HUDEP-2 (cell line): ENCODE results near the gene ASB2.

ENCODE experiments used
- DNase-seq, 76 experiments: peaks; one replicate each; lab custom pipeline; 2025; ENCODE audit not compliant: unreplicated experiment in 76 of 76; lab: John Stamatoyannopoulos, UW

The ASB2 gene

DNA sequence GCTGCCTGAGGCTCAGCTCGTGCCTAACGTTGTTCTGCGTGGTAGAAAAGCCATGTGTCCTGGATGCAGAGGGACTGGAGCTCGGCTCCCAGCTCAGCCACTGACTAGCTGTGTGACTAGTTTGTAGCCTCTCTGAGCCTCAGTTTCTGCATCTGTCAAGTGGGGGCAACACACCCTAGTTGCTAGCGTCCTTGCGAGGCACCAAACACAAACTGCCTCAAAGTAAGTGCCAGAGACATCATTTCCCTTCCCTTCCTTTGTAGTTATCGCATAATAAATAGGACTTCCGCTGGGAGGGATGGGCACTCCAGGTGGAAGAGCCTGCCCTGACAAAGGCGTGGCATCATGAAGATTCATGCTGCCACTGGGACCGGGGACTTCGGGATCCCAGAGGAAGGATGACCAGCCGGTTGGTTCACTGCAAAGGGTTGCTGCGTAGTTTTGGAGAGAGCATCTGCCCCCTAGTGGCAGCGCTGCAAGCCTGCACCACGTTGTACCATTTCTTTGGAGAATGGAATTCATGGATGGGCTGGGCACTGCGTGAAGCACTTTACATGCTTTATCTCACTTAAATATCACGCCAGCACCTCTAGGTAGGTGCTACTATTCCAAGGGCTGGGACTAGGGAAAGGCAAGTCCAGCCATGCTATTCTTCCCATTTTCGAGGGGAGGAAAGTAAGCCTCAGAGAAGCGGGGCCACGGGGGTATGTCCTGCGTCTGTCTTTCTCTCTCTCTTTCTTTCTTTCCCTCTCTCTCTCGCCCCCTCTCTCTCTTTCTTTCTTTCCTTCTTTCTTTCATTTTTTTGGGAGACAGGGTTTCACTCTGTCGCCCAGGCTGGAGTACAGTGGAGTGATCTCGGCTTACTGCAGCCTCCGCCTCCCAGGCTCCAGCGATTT is 25.4 kb upstream of the ASB2 start:
- DNase-seq: peak in 33 of 76 experiments; percentile 2 to 49 (median 15)

DNA sequence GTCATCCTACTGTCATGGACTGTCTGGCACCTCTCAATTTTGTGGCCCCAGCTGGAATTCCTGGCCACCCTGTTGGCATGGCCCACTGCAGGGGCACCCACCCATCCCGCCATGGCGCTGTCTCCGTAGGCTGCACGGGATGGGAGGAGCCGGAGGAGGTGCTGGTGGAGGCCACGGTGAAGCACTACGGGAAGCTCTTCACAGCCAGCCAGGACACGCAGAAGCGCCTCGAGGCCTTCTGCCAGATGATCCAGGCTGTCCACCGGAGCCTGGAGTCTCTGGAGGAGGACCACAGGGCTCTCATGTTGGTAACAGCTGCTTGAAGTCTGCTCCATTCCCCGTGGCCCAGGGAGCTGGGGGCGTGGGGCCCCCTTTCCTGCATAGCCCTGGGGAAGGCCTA is 24.6 kb upstream of the ASB2 start:
- no peak for DNase-seq

DNA sequence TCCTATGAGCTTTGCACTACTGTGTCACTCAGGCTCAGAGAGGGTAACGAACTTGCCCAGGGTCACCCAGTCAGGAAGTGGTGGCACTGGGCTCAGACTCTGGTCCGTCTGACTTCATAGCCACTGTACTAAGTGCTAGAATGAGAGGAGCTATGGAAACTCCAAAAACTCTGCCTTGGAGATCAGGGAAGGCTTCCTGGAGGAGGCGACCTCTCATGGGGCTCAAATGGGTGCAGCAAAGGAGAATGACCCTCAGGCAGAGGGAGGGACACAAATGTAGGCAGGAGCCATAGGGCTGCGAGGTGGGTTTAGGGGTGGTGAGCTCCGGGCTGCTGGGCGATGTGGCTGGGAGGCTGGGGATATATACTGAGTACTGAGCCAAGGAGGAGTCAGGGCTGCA is 23.9 kb upstream of the ASB2 start:
- DNase-seq: no peak

DNA sequence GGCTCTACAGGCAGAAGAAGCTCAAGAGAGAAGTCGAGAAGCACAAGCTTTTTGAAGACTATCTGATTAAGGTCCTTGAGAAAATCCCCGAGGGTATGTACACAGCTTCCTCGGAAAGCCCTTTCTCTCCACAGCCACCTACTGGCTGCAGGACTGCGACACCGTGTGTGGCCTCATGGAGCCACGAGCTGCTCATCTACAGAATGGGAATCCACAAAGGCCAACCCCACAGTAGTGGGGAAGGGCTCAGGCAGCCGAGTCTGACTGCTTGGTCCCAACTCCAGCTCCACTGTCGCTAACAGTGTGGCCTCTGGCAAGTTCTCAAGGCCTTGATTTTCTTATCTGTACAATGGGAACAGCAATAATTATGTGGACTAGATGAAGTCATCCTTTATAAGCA is 23.2 kb upstream of the ASB2 start:
- no peak for DNase-seq

DNA sequence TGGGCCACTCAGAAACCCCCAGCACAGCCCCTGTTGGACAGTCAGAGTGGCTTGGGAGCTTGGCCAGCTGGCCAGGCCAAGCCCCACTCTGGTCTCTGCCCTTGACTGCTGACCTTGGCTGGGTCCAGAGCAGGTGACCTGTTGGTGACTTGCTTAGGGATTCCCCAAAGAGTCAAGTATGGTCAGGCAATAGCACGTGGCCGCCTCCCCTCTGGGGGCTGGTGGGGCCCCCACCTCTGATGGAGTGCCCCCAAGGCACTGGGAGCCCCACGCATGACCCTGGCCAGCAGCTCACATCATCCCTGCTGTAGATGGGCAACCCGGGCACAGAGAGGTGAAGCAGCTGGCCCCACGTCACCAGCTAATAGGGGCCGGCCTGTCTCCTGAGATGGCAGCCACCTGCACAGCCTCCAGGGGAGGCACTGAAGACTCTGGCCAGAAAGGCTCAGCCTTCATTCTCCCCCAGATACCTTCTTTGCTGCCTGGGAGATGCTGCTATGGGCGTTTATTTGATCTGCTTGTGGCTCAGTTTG is 22.6 kb upstream of the ASB2 start:
- DNase-seq: no peak

DNA sequence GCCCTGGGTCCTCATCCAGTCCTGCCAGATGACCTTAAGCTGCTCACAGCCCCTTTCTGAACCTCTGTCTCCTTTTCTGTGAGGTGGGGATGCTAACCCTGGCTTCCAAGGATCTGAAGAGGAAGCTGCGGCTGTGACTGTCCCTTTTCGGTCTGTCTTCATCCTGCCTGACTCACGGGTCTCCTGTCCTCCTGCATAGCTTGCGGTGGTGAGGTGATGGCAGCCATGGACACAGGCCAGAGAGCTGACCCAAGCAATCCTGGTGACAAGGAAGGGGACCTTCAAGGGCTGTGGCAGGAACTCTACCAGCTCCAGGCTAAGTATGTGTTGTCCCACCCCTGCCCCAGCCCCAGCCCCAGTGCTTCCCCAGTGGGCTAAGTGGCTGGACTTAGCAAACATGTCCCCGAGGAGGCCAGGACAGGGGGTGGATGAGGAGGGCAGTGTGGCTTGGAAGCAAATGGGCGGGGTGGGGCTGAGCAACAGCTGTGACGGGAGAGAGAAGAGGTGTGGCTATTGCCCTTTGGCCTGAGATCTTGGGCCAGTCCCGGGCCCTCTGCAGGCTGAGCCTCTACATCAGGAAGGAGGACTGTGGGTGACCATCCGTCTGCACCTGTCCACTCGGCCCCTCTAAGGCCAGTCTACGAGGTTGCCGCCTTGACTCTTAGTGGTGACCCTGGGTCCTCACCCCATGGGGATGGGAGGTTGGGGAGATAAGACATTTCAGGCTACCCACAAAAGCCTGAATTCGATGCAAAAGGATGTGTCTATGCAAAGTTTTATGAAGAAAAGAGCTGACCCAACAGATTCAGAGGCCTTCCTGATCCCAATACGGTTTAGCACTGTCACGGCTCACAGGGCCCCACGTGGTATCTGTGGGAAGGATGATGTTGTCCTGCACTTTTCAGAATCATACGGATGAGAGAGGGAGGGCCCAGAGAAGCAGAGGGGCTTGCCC is 21.8 kb upstream of the ASB2 start:
- DNase-seq: no peak

DNA sequence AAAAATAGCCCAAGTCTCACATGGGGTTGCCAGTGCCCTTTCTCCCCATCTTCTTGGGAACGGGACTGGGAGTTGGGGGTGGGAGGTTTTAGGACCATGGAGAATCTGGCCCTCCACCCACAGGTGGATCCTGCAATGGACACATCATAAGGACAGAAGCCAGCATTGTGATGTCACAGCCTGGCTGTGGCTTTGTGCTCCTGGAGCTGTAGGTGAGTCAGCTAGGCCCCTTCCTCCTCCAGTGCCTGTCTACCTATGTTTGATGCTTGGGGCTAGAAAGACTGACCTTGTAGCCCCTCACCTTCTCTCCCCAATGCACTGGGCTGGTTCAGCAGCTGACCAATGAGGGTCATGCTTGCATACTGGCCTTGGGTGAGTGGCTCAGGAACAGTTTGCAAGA is 20.7 kb upstream of the ASB2 start, which contains the start of gene CCDC197:
Gene CCDC197, plus strand, starts transcription at position 220 of the 400 bp plus-strand sequence. CDS start 831 bp downstream, outside the sequence.
- DNase-seq: no peak

DNA sequence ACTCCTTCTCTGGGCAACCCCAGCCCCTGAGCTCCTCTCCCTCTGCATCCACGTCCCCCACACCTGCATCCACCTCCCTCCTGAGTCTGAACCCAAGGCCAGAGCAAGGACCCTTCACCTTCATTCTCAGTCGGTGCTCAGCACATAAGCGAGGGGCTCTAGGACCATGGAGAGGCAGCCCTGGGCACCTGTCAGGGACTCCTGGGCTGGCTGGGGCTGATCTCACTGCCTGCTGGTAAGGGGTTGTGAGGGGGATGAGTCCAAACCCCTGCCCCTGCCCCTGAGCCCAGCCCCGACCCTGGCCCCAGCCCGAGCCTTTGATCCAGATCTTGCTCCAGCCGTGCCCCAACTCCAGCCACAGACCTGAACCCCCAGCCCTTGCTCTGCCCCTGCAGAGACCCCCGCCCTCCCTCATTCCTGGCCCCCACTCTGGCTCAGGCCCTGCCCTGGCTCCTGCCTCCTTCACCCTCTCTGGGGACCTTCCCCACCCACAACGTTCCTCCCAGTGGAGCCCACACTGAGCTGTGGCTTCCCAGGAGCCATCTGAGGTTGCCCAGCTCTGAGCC is 19.8 kb upstream of the ASB2 start:
- DNase-seq: no peak

DNA sequence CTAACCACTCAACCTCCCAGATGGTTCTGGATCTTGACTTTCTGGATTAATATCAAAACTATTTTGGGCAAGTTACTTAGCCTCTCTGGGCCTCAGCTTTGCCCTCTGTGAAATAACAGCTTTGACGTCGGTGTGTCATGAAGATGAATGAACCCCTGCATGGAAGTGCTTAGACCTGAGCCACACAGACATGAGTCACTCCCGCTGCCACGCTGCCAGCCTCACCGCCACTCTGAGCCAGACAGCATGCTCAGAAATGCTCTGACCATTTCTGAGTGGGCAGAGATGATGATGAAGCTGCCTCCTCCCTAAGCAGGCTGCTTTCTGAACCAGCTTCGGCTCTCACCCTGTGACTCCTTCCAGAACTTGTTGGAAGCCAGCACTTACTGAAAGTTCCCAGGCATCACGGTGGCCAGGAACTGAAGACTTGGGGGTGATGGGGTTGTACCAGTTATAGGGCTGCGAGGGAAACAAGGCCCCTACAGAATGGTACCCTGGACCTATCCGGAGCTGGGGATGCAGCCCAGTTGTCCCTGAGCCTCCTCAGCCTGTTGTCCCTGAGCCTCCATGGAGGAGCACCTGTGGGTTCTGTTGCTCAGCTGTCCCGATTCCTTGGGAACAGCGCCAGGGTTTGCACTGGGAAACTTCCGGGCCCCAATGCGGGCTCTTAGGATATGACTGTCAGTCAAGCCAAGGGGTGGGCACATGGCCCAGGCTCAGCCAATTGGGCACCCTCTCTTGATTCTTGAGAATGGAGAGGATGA is 18.7 kb upstream of the ASB2 start:
- no peak for DNase-seq

DNA sequence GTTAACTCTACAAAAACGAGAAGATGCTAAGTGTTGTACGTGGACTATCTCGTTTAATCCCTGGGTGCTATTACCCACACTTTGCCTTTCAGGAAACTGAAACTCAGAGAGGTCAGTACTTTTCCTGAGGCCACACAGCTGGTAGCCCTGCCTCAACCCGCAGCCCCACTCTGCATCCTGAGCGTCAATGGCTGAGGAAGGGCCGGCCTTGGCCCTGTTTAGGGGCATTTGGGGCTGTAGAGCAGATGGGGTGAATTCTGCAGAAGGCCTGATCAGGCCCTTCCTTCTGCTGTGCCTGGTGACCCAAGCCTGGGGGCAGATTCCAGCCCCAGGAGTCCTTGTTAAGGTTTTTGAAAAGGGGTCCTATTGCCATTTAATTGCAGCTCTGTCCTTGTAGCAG is 17.0 kb upstream of the ASB2 start:
- no peak for DNase-seq

DNA sequence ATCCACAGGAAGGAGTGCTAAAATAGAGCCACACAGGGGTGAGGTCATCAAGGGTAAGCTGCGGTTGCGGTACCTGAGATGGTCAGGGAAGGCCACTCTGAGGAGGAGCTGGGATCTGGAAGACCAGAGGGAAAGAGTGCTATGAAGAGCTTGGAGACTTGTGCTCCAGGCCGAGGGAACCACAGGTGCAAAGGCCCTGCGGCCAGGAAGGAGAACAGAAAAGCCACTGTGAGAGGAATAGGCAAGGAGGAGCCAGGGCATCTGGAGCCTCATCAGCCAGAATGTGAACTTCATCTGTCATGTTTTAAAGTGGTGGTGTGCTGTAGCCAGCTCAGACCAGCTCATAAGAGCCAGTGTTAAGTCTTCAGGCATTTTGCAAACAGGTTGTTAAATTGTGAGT is 15.3 kb upstream of the ASB2 start:
- no peak for DNase-seq

DNA sequence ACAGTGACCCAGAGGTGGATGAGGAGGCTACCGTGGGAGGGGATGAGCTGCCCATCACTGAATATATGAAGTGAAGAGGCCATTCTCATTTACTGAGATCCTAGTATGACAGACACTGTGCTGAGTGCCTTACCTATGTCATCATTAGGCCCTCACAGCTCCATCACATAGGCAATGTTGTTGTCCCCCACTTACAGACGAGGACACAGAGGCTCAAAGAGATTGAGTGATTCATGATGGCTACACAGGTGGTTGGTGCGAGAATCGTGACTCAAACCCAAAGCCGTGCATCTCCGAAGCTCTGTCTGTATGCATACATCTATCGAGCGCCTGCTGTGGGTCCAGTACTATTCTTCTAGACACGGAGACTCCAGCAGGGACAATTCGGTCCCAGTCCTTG is 14.8 kb upstream of the ASB2 start:
- DNase-seq: no peak

DNA sequence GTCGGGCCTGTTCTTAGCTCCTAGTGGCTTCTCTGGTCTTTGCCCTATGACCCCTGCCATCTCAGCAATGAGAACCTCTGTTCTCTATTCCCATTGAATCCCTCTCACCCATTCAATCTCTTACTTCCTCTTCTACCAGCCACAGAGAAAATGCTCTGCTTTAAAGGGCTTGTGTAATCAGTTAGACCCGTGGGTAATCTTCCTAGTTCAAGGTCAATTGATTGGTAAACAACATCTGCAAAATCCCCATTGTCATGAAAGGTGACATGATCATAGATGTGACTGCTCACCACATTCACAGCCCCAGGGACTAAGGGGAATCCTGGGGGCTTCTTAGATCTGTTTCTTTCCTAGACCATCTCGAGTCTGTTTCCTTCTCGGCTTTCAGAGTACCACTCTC is 13.6 kb upstream of the ASB2 start:
- DNase-seq: no peak

DNA sequence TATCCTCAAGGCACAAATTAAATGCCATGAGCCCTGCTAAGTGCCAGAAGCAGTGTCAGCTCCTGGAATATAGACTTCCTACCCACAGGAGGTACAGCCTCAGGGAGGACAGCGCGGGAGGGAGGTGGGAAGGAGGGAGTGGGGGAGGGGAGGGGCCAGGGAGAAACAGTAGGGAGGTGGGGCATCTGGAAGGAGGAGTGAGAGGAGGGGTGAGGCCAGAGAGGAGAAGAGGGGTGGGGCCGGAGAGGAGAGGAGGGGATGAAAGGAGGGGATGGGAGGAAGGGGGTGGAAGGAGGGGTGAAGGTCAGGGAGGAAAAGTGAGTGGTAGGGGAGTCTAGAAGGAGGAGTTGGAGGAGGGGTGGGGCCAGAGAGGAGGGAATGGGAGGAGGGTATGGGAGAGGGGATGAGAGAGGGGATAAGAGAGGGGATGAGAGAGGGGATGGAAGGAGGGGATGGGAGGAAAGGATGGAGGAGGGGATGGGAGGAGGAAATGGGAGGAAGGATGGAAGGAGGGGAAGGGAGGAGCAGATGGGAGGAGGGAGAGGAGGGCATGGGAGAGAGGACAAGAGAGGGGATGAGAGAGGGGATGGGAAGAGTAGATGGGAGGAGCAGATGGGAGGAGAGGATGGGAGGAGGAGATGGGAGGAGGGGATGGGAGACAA is 11.6 kb upstream of the ASB2 start:
- no peak for DNase-seq

DNA sequence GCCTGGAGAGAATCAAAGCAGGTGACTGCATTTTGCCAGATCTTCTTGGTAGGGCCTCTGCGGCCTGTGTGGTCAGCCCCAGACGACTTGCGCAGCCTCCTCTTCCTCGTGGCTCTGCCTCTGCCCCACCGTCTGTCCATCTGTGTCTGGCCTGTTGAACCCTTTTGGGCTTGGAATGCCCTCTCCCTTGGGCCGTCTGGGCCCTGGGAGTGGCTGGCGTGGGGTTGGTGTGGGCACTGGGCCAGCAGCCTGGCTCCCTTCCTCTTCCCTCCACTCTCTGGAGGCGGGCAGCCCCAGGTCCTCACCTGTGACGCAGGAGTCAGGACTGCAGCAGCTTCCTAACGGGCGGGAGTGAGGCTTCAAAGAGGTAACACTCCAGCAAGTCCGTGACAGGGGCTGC is 11.0 kb upstream of the ASB2 start:
- DNase-seq: no peak

DNA sequence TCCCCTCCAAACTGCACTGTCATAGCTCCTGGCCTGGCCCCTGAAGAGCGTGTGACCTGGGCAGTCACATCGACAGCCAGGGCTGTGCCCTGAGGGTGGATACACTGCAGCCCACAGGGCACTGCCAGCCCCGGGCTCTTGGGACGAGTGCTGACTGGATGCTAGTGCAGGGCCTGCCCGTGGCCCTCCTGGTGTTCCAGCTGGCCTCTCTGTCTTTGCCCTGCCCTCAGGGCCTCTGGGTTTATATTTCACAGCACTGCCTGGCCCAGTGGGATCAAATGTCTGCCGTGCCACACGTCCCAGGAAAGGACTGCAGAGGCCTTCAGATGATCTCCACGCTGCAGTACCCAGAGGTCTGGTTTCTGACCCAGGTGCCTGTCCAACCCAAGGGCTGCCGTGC is 10.6 kb upstream of the ASB2 start:
- DNase-seq: no peak

DNA sequence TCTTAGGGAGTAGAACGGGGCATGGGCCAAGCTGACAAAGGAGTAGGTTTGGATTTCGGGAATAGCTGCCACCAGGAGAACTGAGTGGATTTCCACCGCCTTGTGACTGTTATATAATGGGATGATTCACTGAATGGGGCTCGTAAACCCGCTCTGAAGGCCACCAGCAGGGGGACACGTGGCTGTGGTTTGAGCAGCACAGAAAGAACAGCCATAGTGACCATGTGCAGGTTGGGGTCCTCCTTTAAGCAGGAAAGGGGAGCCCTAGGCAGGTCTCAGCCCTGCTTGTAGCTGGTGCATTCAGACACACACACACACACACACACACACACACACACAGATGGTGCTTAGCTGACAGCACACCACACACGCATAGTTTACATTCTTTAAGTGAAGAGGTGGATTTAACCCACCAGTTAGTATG is 8.6 kb upstream of the ASB2 start:
- peak in 3 of 76 experiments; percentile 6 to 21 (median 13) for DNase-seq

DNA sequence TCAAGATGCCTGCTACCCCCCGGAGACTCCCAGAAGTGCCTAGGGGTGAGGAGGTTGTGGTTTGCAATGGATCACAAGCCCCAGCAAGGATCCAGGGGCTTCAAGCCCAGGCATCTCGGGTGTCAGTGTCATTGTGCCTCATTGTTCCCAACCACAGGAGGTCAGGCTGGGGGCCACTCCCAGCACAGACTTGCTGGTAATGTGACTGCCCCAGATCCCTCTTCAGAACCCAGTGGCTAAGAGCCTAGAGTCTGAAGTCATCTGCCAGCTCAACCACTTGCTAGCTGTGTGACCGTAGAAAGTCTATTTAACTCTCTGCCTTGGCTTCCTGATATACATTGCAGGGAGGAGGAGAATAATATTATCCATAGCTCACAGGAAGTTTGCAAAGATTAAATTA is 7.7 kb upstream of the ASB2 start:
- no peak for DNase-seq

DNA sequence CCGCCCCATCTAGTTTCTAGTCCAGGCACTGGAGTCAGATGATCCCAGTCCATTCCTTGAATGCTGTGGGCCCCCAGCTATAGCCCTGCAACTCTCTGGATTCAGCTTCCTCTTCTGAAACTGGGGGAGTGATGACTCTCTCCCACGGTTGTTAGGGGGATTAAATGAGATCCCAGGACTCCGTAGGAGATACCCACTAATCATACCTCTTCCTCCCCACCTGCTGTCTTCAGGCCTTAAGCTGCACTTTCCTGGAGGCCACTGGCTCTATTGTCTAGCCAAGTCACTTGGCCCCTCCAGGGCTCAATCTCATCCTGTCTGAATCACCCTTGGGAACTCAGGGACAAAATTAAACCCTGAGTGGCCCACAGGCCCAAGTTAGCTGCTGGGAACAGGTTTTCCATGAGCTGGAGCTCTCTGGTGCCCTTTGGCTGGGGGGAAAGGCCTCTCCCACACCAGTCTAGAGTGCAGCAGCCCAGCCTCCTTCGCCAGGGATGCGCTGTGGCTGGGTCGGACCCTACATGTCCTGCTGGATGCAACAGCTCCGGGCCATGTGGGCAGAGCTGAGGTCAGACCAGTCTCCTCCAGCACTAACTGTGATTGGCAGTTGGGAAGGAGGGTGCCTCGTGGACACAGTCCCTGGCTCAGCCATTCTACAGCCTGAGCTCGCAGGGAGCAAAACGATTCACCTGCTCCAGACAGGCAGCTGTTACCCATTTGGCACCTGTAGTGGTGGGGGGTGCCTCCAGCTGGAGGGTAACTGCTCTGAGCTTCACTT is 6.0 kb upstream of the ASB2 start:
- no peak for DNase-seq
